NOMO-1 treated with DMSO at 0.1 percent for 48 hours (cell line): ENCODE data around the gene PDE11A.

Source experiments
- DNase-seq: peaks from one replicate; lab custom pipeline; 2025; ENCODE audit not compliant: unreplicated experiment; lab: John Stamatoyannopoulos, UW

Gene PDE11A

GRCh38 chr2:177638507-177638906, 434.1 kb downstream of the PDE11A start:
- no peak for DNase-seq

- DNase-seq = no peak
These were observed 435.9 kb downstream of the PDE11A start for GRCh38 chr2:177636672-177637071.

- no peak for DNase-seq
These were observed 436.9 kb downstream of the PDE11A start for GRCh38 chr2:177635696-177636095.

GRCh38 chr2:177633910-177634294, 438.7 kb downstream of the PDE11A start:
- DNase-seq = no peak

GRCh38 chr2:177633111-177633510, 439.5 kb downstream of the PDE11A start:
- DNase-seq = no peak

GRCh38 chr2:177631680-177632079, 440.9 kb downstream of the PDE11A start:
- DNase-seq = no peak

- DNase-seq = no peak
These were observed 443.1 kb downstream of the PDE11A start for GRCh38 chr2:177629357-177630024.

GRCh38 chr2:177628831-177629230, 443.7 kb downstream of the PDE11A start:
- no peak for DNase-seq

- DNase-seq = no peak
These were observed 446.6 kb downstream of the PDE11A start for GRCh38 chr2:177625744-177626650.

GRCh38 chr2:177622521-177622920, 450.1 kb downstream of the PDE11A start:
- DNase-seq = peak; percentile 2

- DNase-seq = no peak
These were observed 452.6 kb downstream of the PDE11A start for GRCh38 chr2:177619986-177620385.

- DNase-seq = no peak
These were observed 453.1 kb downstream of the PDE11A start for GRCh38 chr2:177619461-177619860.

GRCh38 chr2:177618255-177619253, 454.0 kb downstream of the PDE11A start:
- peak; percentile 85 for DNase-seq

- DNase-seq = no peak
These were observed 454.7 kb downstream of the PDE11A start for GRCh38 chr2:177617849-177618248.

- no peak for DNase-seq
These were observed 455.8 kb downstream of the PDE11A start for GRCh38 chr2:177616731-177617130.

GRCh38 chr2:177616066-177616465, 456.5 kb downstream of the PDE11A start:
- no peak for DNase-seq

- DNase-seq = no peak
These were observed 459.9 kb downstream of the PDE11A start for GRCh38 chr2:177612659-177613058.

GRCh38 chr2:177611310-177611886, 461.2 kb downstream of the PDE11A start:
- no peak for DNase-seq

- DNase-seq = no peak
These were observed 461.8 kb downstream of the PDE11A start for GRCh38 chr2:177610813-177611212.

GRCh38 chr2:177606636-177607035, 465.9 kb downstream of the PDE11A start:
- no peak for DNase-seq
